NT2/D1 (cell line): ENCODE data around the gene ANK3.

Experiments used
- DNase-seq: peaks from one replicate; pipeline ENCODE4 v3.0.0-alpha.2; 2011; ENCODE audit warnings: low read depth, low spot score
- H3K27me3 ChIP-seq: 2 replicates; pipeline ENCODE4 v1.6.0; 2011; ENCODE audit warnings: mild to moderate bottlenecking; ENCODE audit not compliant: insufficient read length, insufficient read depth
- H3K36me3 ChIP-seq: 2 replicates; pipeline ENCODE4 v1.6.1; 2011; ENCODE audit warnings: mild to moderate bottlenecking, low read length, mixed read lengths; ENCODE audit not compliant: insufficient read depth, insufficient read length
- H3K4me1 ChIP-seq: 2 replicates; pipeline ENCODE4 v1.5.1; 2011; ENCODE audit not compliant: insufficient read depth, insufficient read length
- H3K4me3 ChIP-seq: 2 replicates; pipeline ENCODE4 v1.5.1; 2011; ENCODE audit warnings: low read depth; ENCODE audit not compliant: insufficient read length
- H3K9ac ChIP-seq: 2 replicates; pipeline ENCODE4 v1.6.0; 2011; ENCODE audit warnings: low read depth; ENCODE audit not compliant: insufficient read length
- H3K9me3 ChIP-seq: 2 replicates; pipeline ENCODE4 v1.5.1; 2011; ENCODE audit warnings: mild to moderate bottlenecking, low read length; ENCODE audit not compliant: insufficient read depth
- SUZ12 ChIP-seq: IDR thresholded peaks from 2 replicates; pipeline ENCODE4 v1.6.1; 2011; ENCODE audit not compliant: insufficient read length, insufficient read depth; ENCODE audit errors: extremely low read depth
- YY1 ChIP-seq: IDR thresholded peaks from 2 replicates; pipeline ENCODE4 v1.6.1; 2011; ENCODE audit not compliant: insufficient read length, insufficient read depth
- ZNF274 ChIP-seq: IDR thresholded peaks from 2 replicates; pipeline ENCODE4 v1.6.1; 2011; ENCODE audit warnings: mild to moderate bottlenecking, low read depth, low read length

ANK3 gene

GRCh38 chr10:60420991-60421894 lies 31.6 kb upstream of the ANK3 start:
- no peak for DNase-seq
- H3K4me3 ChIP-seq: no peak overlapping the region
- H3K9me3 ChIP-seq: no peaks in the 10 kb centered on the region
- no peaks in the 10 kb centered on the region for H3K36me3 ChIP-seq
- no peaks in the 10 kb centered on the region for H3K27me3 ChIP-seq
- no peak overlapping the region for H3K9ac ChIP-seq
- TF ChIP-seq ZNF274 (no peak), SUZ12 (no peak), YY1 (no peak)
- no peaks in the 10 kb centered on the region for H3K4me1 ChIP-seq

GRCh38 chr10:60419249-60419648 lies 29.6 kb upstream of the ANK3 start:
- TF ChIP-seq ZNF274 (no peak), YY1 (no peak), SUZ12 (no peak)
- Histone ChIP-seq H3K27me3 (no peaks in the 10 kb centered on the region), H3K9me3 (no peaks in the 10 kb centered on the region), H3K4me3 (no peak overlapping the region), H3K9ac (no peak overlapping the region), H3K4me1 (no peaks in the 10 kb centered on the region), H3K36me3 (no peaks in the 10 kb centered on the region)
- no peak for DNase-seq

GRCh38 chr10:60417901-60418300 lies 28.2 kb upstream of the ANK3 start:
- H3K4me3 ChIP-seq: no peak overlapping the region
- no peaks in the 10 kb centered on the region for H3K36me3 ChIP-seq
- no peak overlapping the region for H3K9ac ChIP-seq
- H3K4me1 ChIP-seq: no peaks in the 10 kb centered on the region
- H3K27me3 ChIP-seq: no peaks in the 10 kb centered on the region
- no peak for TF ChIP-seq SUZ12
- TF ChIP-seq YY1: no peak
- TF ChIP-seq ZNF274: no peak
- no peaks in the 10 kb centered on the region for H3K9me3 ChIP-seq
- no peak for DNase-seq

GRCh38 chr10:60417024-60417423 lies 27.3 kb upstream of the ANK3 start:
- no peaks in the 10 kb centered on the region for H3K9me3 ChIP-seq
- no peak overlapping the region for H3K9ac ChIP-seq
- TF ChIP-seq YY1: no peak
- TF ChIP-seq SUZ12: no peak
- TF ChIP-seq ZNF274: no peak
- no peaks in the 10 kb centered on the region for H3K36me3 ChIP-seq
- no peaks in the 10 kb centered on the region for H3K27me3 ChIP-seq
- no peak for DNase-seq
- H3K4me1 ChIP-seq: no peaks in the 10 kb centered on the region
- H3K4me3 ChIP-seq: no peak overlapping the region

GRCh38 chr10:60414877-60415585 lies 25.4 kb upstream of the ANK3 start:
- H3K9ac ChIP-seq: no peak overlapping the region
- DNase-seq: peak; percentile 6
- no peak for TF ChIP-seq SUZ12
- no peak for TF ChIP-seq ZNF274
- TF ChIP-seq YY1: no peak
- H3K4me3 ChIP-seq: no peak overlapping the region
- no peaks in the 10 kb centered on the region for H3K9me3 ChIP-seq
- no peaks in the 10 kb centered on the region for H3K36me3 ChIP-seq
- H3K4me1 ChIP-seq: no peaks in the 10 kb centered on the region
- no peaks in the 10 kb centered on the region for H3K27me3 ChIP-seq

- no peak overlapping the region for H3K4me3 ChIP-seq
- H3K9me3 ChIP-seq: no peaks in the 10 kb centered on the region
- no peaks in the 10 kb centered on the region for H3K36me3 ChIP-seq
- no peak overlapping the region for H3K9ac ChIP-seq
- H3K27me3 ChIP-seq: no peaks in the 10 kb centered on the region
- no peaks in the 10 kb centered on the region for H3K4me1 ChIP-seq
- no peak for DNase-seq
- TF ChIP-seq SUZ12 (no peak), YY1 (no peak)
Measured at GRCh38 chr10:60414111-60414510, 24.4 kb upstream of the ANK3 start.
